ENCODE measurements around the gene PIK3AP1. TPM values are rescaled to one million over a fixed set of nuclear protein-coding genes. Genes with fewer than 3 reads are reported as not detected.

Gene PIK3AP1, protein sequence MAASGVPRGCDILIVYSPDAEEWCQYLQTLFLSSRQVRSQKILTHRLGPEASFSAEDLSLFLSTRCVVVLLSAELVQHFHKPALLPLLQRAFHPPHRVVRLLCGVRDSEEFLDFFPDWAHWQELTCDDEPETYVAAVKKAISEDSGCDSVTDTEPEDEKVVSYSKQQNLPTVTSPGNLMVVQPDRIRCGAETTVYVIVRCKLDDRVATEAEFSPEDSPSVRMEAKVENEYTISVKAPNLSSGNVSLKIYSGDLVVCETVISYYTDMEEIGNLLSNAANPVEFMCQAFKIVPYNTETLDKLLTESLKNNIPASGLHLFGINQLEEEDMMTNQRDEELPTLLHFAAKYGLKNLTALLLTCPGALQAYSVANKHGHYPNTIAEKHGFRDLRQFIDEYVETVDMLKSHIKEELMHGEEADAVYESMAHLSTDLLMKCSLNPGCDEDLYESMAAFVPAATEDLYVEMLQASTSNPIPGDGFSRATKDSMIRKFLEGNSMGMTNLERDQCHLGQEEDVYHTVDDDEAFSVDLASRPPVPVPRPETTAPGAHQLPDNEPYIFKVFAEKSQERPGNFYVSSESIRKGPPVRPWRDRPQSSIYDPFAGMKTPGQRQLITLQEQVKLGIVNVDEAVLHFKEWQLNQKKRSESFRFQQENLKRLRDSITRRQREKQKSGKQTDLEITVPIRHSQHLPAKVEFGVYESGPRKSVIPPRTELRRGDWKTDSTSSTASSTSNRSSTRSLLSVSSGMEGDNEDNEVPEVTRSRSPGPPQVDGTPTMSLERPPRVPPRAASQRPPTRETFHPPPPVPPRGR
- total RNA-seq = 100 to 1,000 TPM; 126 to 256 (median 196) TPM
- 10 to 100 TPM; 59.8 to 84.1 (median 62.7) TPM for polyA plus RNA-seq
- long read RNA-seq, donor 1, full-length matches to known transcripts = 6 of 6 reads
- long read RNA-seq, donor 1, partial matches to known transcripts = 0 of 6 reads
- long read RNA-seq, donor 1, other reads (novel, unspliced or antisense) = 0 of 6 reads
- long read RNA-seq, donor 2, full-length matches to known transcripts = 9 of 9 reads
- long read RNA-seq, donor 2, partial matches to known transcripts = 0 of 9 reads
- long read RNA-seq, donor 2, other reads (novel, unspliced or antisense) = 0 of 9 reads

DNA sequence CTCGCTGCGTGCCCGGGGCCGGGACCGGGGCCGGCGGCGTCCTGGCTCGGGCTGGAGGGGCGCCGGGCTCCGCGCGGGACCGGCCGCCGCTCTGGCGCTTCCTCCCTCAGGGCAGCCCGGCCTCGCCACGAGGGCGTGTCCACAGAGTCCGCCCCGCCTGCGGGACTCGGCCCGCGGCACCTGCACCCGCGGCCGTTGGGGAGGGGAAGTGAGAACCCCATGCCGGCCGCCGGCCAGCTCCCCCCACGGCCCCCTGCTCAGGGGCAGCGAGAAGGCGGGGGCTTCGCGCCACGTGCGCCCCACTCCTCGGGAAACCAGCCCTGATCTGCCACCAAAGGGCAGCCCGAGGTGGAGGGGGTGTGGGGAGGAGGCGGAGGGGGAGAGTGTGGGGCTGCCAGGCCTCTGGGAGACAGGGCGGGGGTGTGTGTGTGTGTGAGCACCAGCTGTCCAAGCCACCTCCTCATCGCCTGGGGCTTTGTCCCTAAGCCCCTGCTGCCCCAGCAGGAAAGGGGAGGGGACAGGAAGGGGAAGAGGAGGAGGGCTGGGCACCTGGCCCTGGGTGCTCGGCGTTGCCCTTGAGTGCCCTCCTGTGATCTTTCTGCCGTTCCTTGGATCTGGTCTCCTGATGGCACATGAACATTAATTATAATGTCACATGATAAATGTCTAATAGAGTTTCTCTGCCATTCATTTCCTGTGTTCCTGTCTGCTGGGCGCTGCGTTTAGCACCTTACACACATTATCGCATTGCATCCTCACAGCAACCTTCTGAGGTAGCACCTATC lies at the start of gene PIK3AP1:
PIK3AP1 (minus strand) TSS at position 93 of the 785 bp plus-strand sequence. CDS start 120 bp downstream, outside the sequence.
- Histone ChIP-seq H3K27me3 (replicated peaks in 1 of 7) (peaks cover 0 to 4% (median 0%) of the 10 kb centered on the region in 7 donors), H3K36me3 (peaks cover 0 to 4% (median 0%) of the 10 kb centered on the region in 6 donors), H3K4me3 (peak within 1 kb of the TSS; percentile 51 to 81 (median 69)), H3K4me1 (peaks cover 25 to 69% (median 51%) of the 10 kb centered on the region in 6 donors), H3K9me3 (no peaks in the 10 kb centered on the region), H3K27ac (peak within 1 kb of the TSS; percentile 63 to 97 (median 92))
- DNase-seq = peak; percentile 98
- intact Hi-C loops (cut with DNase I; ENCODE audit: low total_unique reads) = loop anchor here (10.0 kb wide), 1 partner anchor 76 kb away; no protein-coding TSS in a partner anchor
- 1% methylated on average over 20 to 52 of the region's 52 CpGs for WGBS, 5 donors
- TF ChIP-seq, protein P1, sequence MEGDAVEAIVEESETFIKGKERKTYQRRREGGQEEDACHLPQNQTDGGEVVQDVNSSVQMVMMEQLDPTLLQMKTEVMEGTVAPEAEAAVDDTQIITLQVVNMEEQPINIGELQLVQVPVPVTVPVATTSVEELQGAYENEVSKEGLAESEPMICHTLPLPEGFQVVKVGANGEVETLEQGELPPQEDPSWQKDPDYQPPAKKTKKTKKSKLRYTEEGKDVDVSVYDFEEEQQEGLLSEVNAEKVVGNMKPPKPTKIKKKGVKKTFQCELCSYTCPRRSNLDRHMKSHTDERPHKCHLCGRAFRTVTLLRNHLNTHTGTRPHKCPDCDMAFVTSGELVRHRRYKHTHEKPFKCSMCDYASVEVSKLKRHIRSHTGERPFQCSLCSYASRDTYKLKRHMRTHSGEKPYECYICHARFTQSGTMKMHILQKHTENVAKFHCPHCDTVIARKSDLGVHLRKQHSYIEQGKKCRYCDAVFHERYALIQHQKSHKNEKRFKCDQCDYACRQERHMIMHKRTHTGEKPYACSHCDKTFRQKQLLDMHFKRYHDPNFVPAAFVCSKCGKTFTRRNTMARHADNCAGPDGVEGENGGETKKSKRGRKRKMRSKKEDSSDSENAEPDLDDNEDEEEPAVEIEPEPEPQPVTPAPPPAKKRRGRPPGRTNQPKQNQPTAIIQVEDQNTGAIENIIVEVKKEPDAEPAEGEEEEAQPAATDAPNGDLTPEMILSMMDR (IDR thresholded peaks at IDR 0.05 in 8 of 11, conservative IDR thresholded peaks at IDR 0.05 in 3 of 11) = no peak
- TF ChIP-seq POLR2A (IDR thresholded peaks at IDR 0.05) = peak in 1 of 3 donors; percentile 68
- peak; percentile 68 to 81 (median 80) for TF ChIP-seq POLR2AphosphoS5 (IDR thresholded peaks at IDR 0.05)

DNA sequence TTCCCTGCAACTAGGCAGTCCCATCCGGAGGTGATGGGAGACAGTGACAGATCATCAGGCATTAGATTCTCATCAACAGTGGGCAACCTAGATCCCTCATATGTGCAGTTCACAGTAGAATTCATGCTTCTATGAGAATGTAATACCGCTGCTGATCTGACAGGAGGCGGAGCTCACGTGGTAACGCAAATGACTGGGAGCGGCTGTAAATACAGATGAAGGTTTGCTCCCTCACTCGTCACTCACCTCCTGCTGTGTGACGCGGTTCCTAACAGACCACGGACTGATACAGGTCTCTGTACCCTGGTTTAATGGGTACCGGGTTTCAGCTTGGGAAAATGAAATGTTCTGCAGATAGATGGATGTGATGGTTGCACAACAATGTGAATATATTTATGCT lies 47.8 kb upstream of the PIK3AP1 start:
- 88 to 95% (median 94%) methylated on average over 11 of the region's 11 CpGs for WGBS, 5 donors
- TF ChIP-seq, protein P1 (IDR thresholded peaks at IDR 0.05 in 8 of 11, conservative IDR thresholded peaks at IDR 0.05 in 3 of 11) = no peak
- TF ChIP-seq POLR2AphosphoS5 (IDR thresholded peaks at IDR 0.05) = no peak
- TF ChIP-seq POLR2A (IDR thresholded peaks at IDR 0.05) = no peak
- DNase-seq = no peak
- H3K4me3 ChIP-seq = no peak overlapping the region
- intact Hi-C loops (cut with DNase I; ENCODE audit: low total_unique reads) = loop anchor here (10.0 kb wide), 1 partner anchor 57 kb away; no protein-coding TSS in a partner anchor
- peaks cover 0 to 14% (median 9%) of the 10 kb centered on the region in 8 donors for H3K9me3 ChIP-seq
- H3K36me3 ChIP-seq = no peaks in the 10 kb centered on the region
- peaks cover 7 to 30% (median 23%) of the 10 kb centered on the region in 6 donors for H3K4me1 ChIP-seq
- no peak overlapping the region for H3K27ac ChIP-seq
- no peaks in the 10 kb centered on the region for H3K27me3 ChIP-seq (replicated peaks in 1 of 7)

DNA sequence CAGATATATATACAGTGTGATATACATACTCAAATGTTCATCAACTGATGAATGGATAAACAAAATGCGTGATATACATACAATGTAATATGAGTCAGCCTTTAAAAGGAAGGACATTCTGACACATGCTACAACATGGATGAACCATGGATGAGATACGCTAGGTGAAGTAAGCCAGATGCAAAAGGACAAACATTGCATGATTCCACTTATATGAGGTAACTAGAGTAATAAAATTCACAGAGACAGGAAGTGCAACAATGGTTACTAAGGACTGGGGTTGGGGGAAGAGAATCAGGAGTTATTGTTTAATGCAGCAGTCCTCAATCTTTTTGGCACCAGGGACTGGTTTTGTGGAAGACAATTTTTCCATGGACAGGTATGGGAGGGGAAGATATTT lies 47.3 kb upstream of the PIK3AP1 start:
- no peak for DNase-seq
- Histone ChIP-seq H3K27ac (no peak overlapping the region), H3K4me1 (peaks cover 7 to 30% (median 23%) of the 10 kb centered on the region in 6 donors), H3K36me3 (no peaks in the 10 kb centered on the region), H3K9me3 (peaks cover 0 to 10% (median 8%) of the 10 kb centered on the region in 8 donors), H3K4me3 (no peak overlapping the region), H3K27me3 (replicated peaks in 1 of 7) (no peaks in the 10 kb centered on the region)
- TF ChIP-seq, protein P1 (IDR thresholded peaks at IDR 0.05 in 8 of 11, conservative IDR thresholded peaks at IDR 0.05 in 3 of 11) = no peak
- no peak for TF ChIP-seq POLR2AphosphoS5 (IDR thresholded peaks at IDR 0.05)
- TF ChIP-seq POLR2A (IDR thresholded peaks at IDR 0.05) = no peak
- intact Hi-C loops (cut with DNase I; ENCODE audit: low total_unique reads) = loop anchor here (10.0 kb wide), 1 partner anchor 57 kb away; no protein-coding TSS in a partner anchor
- WGBS, 5 donors = 73 to 90% (median 89%) methylated on average over 2 of the region's 2 CpGs
